A673 (cell line): ENCODE results near the gene CFAP410. TPM values are rescaled to one million over a fixed set of nuclear protein-coding genes. Genes with fewer than 3 reads are reported as not detected.

Experiments used
- BruUV-seq: library from RNA; stranded (reverse); fragments of 400-500 nt; replicated peaks from 2 replicates; lab custom pipeline; 2021; lab: Mats Ljungman, UMichigan
- CTCF ChIA-PET: fragments of 300-600 bp; sonication (Branson Sonifier 250); formaldehyde crosslinking; loops from one replicate; lab custom pipeline; 2022; ENCODE audit warnings: antibody characterized with exemption; lab: Charles Lee
- POLR2A ChIA-PET: fragments of 300-600 bp; sonication (Branson Sonifier 250); formaldehyde crosslinking; loops from one replicate; lab custom pipeline; 2022; ENCODE audit warnings: antibody characterized with exemption; ENCODE audit not compliant: low non-redundant PET; lab: Charles Lee
- DNase-seq: peaks from one replicate; pipeline ENCODE4 v3.0.0-alpha.2; 2015; ENCODE audit warnings: low spot score
- H3K27ac ChIP-seq: fragments of 200-600 bp; sonication (generic); 2 replicates; pipeline ENCODE4 v1.5.1; 2016; ENCODE audit warnings: mixed run types, low read depth, mild to moderate bottlenecking, mixed read lengths, antibody characterized with exemption, low read length; ENCODE audit not compliant: poor library complexity, severe bottlenecking
- H3K27me3 ChIP-seq: fragments of 200-600 bp; sonication (generic); replicated peaks from 2 replicates; pipeline ENCODE4 v1.6.1; 2017; ENCODE audit warnings: mixed run types, low read depth, mild to moderate bottlenecking, mixed read lengths, antibody characterized with exemption, low read length; ENCODE audit not compliant: insufficient read depth, poor library complexity
- H3K36me3 ChIP-seq: fragments of 200-600 bp; sonication (generic); 2 replicates; pipeline ENCODE4 v1.6.1; 2016; ENCODE audit warnings: mixed run types, mild to moderate bottlenecking, mixed read lengths, antibody characterized with exemption, low read length; ENCODE audit not compliant: insufficient read depth, poor library complexity, severe bottlenecking
- H3K4me1 ChIP-seq: fragments of 200-600 bp; sonication (generic); 2 replicates; pipeline ENCODE4 v1.6.1; 2017; ENCODE audit warnings: mixed run types, mild to moderate bottlenecking, mixed read lengths, antibody characterized with exemption, low read length; ENCODE audit not compliant: insufficient read depth, poor library complexity, severe bottlenecking
- H3K4me3 ChIP-seq: fragments of 200-600 bp; sonication (generic); 2 replicates; pipeline ENCODE4 v1.5.1; 2016; ENCODE audit warnings: low read depth, mixed run types, mild to moderate bottlenecking, mixed read lengths, low read length; ENCODE audit not compliant: poor library complexity, severe bottlenecking
- H3K9me3 ChIP-seq: fragments of 200-600 bp; sonication (generic); 2 replicates; pipeline ENCODE4 v1.6.1; 2016; ENCODE audit warnings: mixed run types, low read depth, mild to moderate bottlenecking, mixed read lengths, antibody characterized with exemption, low read length; ENCODE audit not compliant: poor library complexity, severe bottlenecking
- CTCF ChIP-seq: fragments of 300-800, 200-600 bp; sonication (generic); conservative IDR thresholded peaks from 2 replicates; pipeline ENCODE4 v1.5.1; 2017; ENCODE audit warnings: low read depth, mild to moderate bottlenecking, antibody characterized with exemption, low read length, moderate library complexity, mixed read lengths
- EZH2 ChIP-seq: fragments of 200-600 bp; sonication (generic); IDR thresholded peaks from 2 replicates; pipeline ENCODE4 v1.6.1; 2017; ENCODE audit warnings: borderline replicate concordance, low read depth, mild to moderate bottlenecking, mixed read lengths, antibody characterized with exemption, low read length; ENCODE audit not compliant: poor library complexity, severe bottlenecking
- intact Hi-C: fragments of 100-400 bp; cut with micrococcal nuclease; formaldehyde crosslinking; loops from one replicate; pipeline ENCODE4 v1.10.0; 2022; ENCODE audit not compliant: unreplicated experiment
- total RNA-seq: library from RNA; stranded (reverse); gene quantifications from 2 replicates; pipeline ENCODE4 v1.2.3, GENCODE V29; 2021

Gene CFAP410
- total RNA-seq, 1 experiment from 2014 or later = 14.0 TPM

- no peak overlapping the region for H3K27ac ChIP-seq
- no TSS peak for BruUV-seq
- H3K4me3 ChIP-seq = no peak overlapping the region
- peaks cover 12% of the 10 kb centered on the region for H3K36me3 ChIP-seq
- intact Hi-C loops = no loop called here
- H3K27me3 ChIP-seq = no peaks in the 10 kb centered on the region
- no peak for TF ChIP-seq CTCF
- TF ChIP-seq EZH2 = no peak
- no peaks in the 10 kb centered on the region for H3K9me3 ChIP-seq
- no peaks in the 10 kb centered on the region for H3K4me1 ChIP-seq
- CTCF ChIA-PET = no interaction called here
- no peak for DNase-seq
- POLR2A ChIA-PET = no interaction called here
Observed at GRCh38 chr21:44310628-44311507, 28.3 kb downstream of the CFAP410 start.

GRCh38 chr21:44306936-44307704 is 32.1 kb downstream of the CFAP410 start:
- intact Hi-C loops = no loop called here
- TF ChIP-seq CTCF = no peak
- no peak for TF ChIP-seq EZH2
- Histone ChIP-seq H3K36me3 (peaks cover 5% of the 10 kb centered on the region), H3K4me1 (no peaks in the 10 kb centered on the region), H3K27me3 (no peaks in the 10 kb centered on the region), H3K4me3 (no peak overlapping the region), H3K9me3 (no peaks in the 10 kb centered on the region), H3K27ac (no peak overlapping the region)
- POLR2A ChIA-PET = no interaction called here
- BruUV-seq = no TSS peak
- no peak for DNase-seq
- CTCF ChIA-PET = no interaction called here

GRCh38 chr21:44305691-44306090 is 33.5 kb downstream of the CFAP410 start:
- Histone ChIP-seq H3K27me3 (no peaks in the 10 kb centered on the region), H3K4me1 (peaks cover 8% of the 10 kb centered on the region), H3K4me3 (no peak overlapping the region), H3K9me3 (no peaks in the 10 kb centered on the region), H3K27ac (peak overlapping the region; percentile 16), H3K36me3 (no peaks in the 10 kb centered on the region)
- intact Hi-C loops = no loop called here
- no TSS peak for BruUV-seq
- POLR2A ChIA-PET = no interaction called here
- DNase-seq = no peak
- CTCF ChIA-PET = no interaction called here
- TF ChIP-seq EZH2 = no peak
- no peak for TF ChIP-seq CTCF
